Lower leg skin (tissue), 4 donors: ENCODE results near the gene RAD17. TPM values are rescaled to one million over a fixed set of nuclear protein-coding genes. Genes with fewer than 3 reads are reported as not detected.
"Not testable (repeated sequence)": the region's sequence is repeated elsewhere in the genome, so short reads cannot be mapped to it uniquely, and the experiment has no call there.

Experiments used
- DNase-seq, 2 donors: peaks; one replicate each; pipeline ENCODE4 v3.0.0-alpha.2; 2019; ENCODE audit warnings: low spot score in 2 of 2
- H3K4me3 ChIP-seq: fragments of 200-600 bp; sonication (generic); 2 replicates; pipeline ENCODE4 v1.5.1; 2017; ENCODE audit warnings: mild to moderate bottlenecking, low read depth; ENCODE audit not compliant: poor library complexity, severe bottlenecking
- CTCF ChIP-seq, 3 donors: fragments of 450-650 bp; IDR thresholded peaks; one replicate each; pipeline ENCODE4 v1.5.1; 2016; ENCODE audit warnings: antibody characterized with exemption in 3 of 3, mild to moderate bottlenecking in 3 of 3, moderate library complexity in 2 of 3
- POLR2A ChIP-seq, 2 donors: fragments of 450-650 bp; IDR thresholded peaks; one replicate each; pipeline ENCODE4 v1.6.1; 2016 to 2017; ENCODE audit warnings: antibody characterized with exemption in 2 of 2, mild to moderate bottlenecking in 1 of 2, moderate library complexity in 1 of 2
- WGBS, 2 donors: methylation state at CpG; one replicate each; pipeline ENCODE4 v1.1.5; 2018; 5-methylcytosine and 5-hydroxymethylcytosine counted together
- intact Hi-C: fragments of 100-400 bp; cut with DNase I; formaldehyde crosslinking; loops from one replicate; pipeline ENCODE4 v1.15.0; 2023; ENCODE audit warnings: low total_unique reads
- total RNA-seq, 4 donors: library from RNA; depleted of rRNA; stranded (reverse); fragments of >200 nt; gene quantifications; one replicate each; pipeline ENCODE4 v1.1.0, GENCODE V29; 2016

Gene RAD17
- total RNA-seq, 4 donors from 2014 or later = 9.0 to 21.2 (median 12.9) TPM

GRCh38 chr5:69449511-69449910 lies 79.9 kb downstream of the RAD17 start:
- no peak overlapping the region for H3K4me3 ChIP-seq
- no peak for DNase-seq
- intact Hi-C loops = no loop called here
- TF ChIP-seq POLR2A (IDR thresholded peaks at IDR 0.05) (no peak), CTCF (IDR thresholded peaks at IDR 0.05) (no peak)
- 89 to 91% methylated on average over 8 of the region's 8 CpGs for WGBS, 2 donors

- WGBS, 2 donors = 77 to 88% methylated on average over 1 of the region's 1 CpG
- H3K4me3 ChIP-seq = no peak overlapping the region
- DNase-seq = no peak
- TF ChIP-seq POLR2A (IDR thresholded peaks at IDR 0.05) = no peak
- TF ChIP-seq CTCF (IDR thresholded peaks at IDR 0.05) = no peak
- intact Hi-C loops = no loop called here
Measured at GRCh38 chr5:69450116-69450515, 80.5 kb downstream of the RAD17 start.

- WGBS, 2 donors = 98% methylated on average over 8 of the region's 8 CpGs
- not testable (repeated sequence) for DNase-seq
Measured at GRCh38 chr5:69450527-69450926, 80.9 kb downstream of the RAD17 start.

GRCh38 chr5:69451941-69452647 lies 82.5 kb downstream of the RAD17 start:
- 82 to 84% methylated on average over 4 of the region's 4 CpGs for WGBS, 2 donors
- no peak for DNase-seq
- H3K4me3 ChIP-seq = no peak overlapping the region
- intact Hi-C loops = no loop called here
- TF ChIP-seq POLR2A (IDR thresholded peaks at IDR 0.05) (no peak), CTCF (IDR thresholded peaks at IDR 0.05) (no peak)

More at GRCh38 chr5:69450527-69450926, 80.9 kb downstream of the RAD17 start:
- H3K4me3 ChIP-seq, intact Hi-C loops: not testable (repeated sequence)

GRCh38 chr5:69453487-69453886 lies 83.9 kb downstream of the RAD17 start:
- DNase-seq, H3K4me3 ChIP-seq, intact Hi-C loops: not testable (repeated sequence)
- 91 to 92% methylated on average over 3 of the region's 3 CpGs for WGBS, 2 donors

- TF ChIP-seq POLR2A (IDR thresholded peaks at IDR 0.05) (no peak), CTCF (IDR thresholded peaks at IDR 0.05) (no peak)
- DNase-seq = no peak
- 56% methylated on average over 8 of the region's 8 CpGs for WGBS, 2 donors
- H3K4me3 ChIP-seq = no peak overlapping the region
- intact Hi-C loops = no loop called here
Measured at GRCh38 chr5:69454460-69455249, 85.0 kb downstream of the RAD17 start.

- H3K4me3 ChIP-seq, intact Hi-C loops, DNase-seq: not testable (repeated sequence)
- 86 to 88% methylated on average over 7 of the region's 7 CpGs for WGBS, 2 donors
Measured at GRCh38 chr5:69455428-69455988, 85.9 kb downstream of the RAD17 start.
